Measurements from ENCODE around the gene TMEM108. TPM values are rescaled to one million over a fixed set of nuclear protein-coding genes. Genes with fewer than 3 reads are reported as not detected.

The TMEM108 gene
- total and polyA plus RNA-seq, 10 of the 15 experiments (the other 5 are each of a cell fraction or from before 2014, with no cell fraction given), result 0.02 to 0.58 (median 0.12) TPM; not detected in 5

- SMC1A ChIA-PET (ENCODE audit: uncharacterized antibody, unreplicated experiment), result interaction anchor here (1.1 kb wide), 1 partner anchor 253 kb away, joined by 3 read pairs; no protein-coding TSS in a partner anchor
- Histone ChIP-seq H3K9me3 (replicated peaks; ENCODE audit: control insufficient read depth, insufficient read depth, low read length) (no peaks in the 10 kb centered on the region), H3K4me3 (no peak overlapping the region), H3K4me2 (ENCODE audit: control insufficient read depth, insufficient read depth) (no peak overlapping the region), H3K9ac (ENCODE audit: control insufficient read depth, insufficient read depth, low read length) (no peak overlapping the region), H4K20me1 (ENCODE audit: control insufficient read depth, insufficient read depth) (no peaks in the 10 kb centered on the region), H3K4me1 (ENCODE audit: control insufficient read depth, insufficient read depth, low read length) (no peaks in the 10 kb centered on the region; the same call in 1 of the 2 replicates), H3K79me2 (ENCODE audit: control insufficient read depth, insufficient read depth, low read length) (no peaks in the 10 kb centered on the region), H3K27ac (ENCODE audit: control insufficient read depth, insufficient read depth) (no peak overlapping the region), H3K27me3 (replicated peaks in 1 of 2; ENCODE audit: control insufficient read depth in 2 of 2, insufficient read depth in 2 of 2, low read length in 1 of 2) (no peaks in the 10 kb centered on the region; a peak in 1 of 4 replicates), H3K36me3 (ENCODE audit: control insufficient read depth in 2 of 2, insufficient read depth in 2 of 2, low read length in 1 of 2) (no peaks in the 10 kb centered on the region), H2AFZ (ENCODE audit: control insufficient read depth, low read depth, low read length) (no peak overlapping the region)
- in situ Hi-C loops (cut with MboI), result no loop called here
- WGBS (ENCODE audit: insufficient coverage, insufficient replicate concordance, low lambda C conversion rate, missing lambda C conversion rate), result 48% methylated on average over 1 of the region's 1 CpG
- POLR2A ChIA-PET, result no interaction called here
- RAD21 ChIA-PET (ENCODE audit: unreplicated experiment), result no interaction called here
- ATAC-seq (no peak), DNase-seq (ENCODE audit: low read depth, low spot score) (no peak), FAIRE-seq (no peak)
- intact Hi-C loops (cut with micrococcal nuclease; ENCODE audit: unreplicated experiment), result loop anchor here (10.0 kb wide), 1 partner anchor 569 kb away; the partner anchor contains the start of gene NPHP3
- BruUV-seq (replicated peaks), result no TSS peak
- CTCF ChIA-PET, result no interaction called here
- no peak for TF ChIP-seq SMARCA5 (IDR thresholded peaks at IDR 0.05)
- no peak for TF ChIP-seq RUNX3 (IDR thresholded peaks at IDR 0.05; ENCODE audit: low read length)
- TF ChIP-seq RELA (IDR thresholded peaks at IDR 0.05; ENCODE audit: borderline replicate concordance, partially characterized antibody), result no peak
- TF ChIP-seq SMC3 (IDR thresholded peaks at IDR 0.05; ENCODE audit: borderline replicate concordance, low read length), result no peak
- TF ChIP-seq YY1 (IDR thresholded peaks at IDR 0.05; ENCODE audit: low read depth, low read length), result no peak
- no peak for TF ChIP-seq ZNF24 (IDR thresholded peaks at IDR 0.05)
- no peak for TF ChIP-seq CEBPZ (IDR thresholded peaks at IDR 0.05; ENCODE audit: low read depth, low read length)
- TF ChIP-seq PAX8 (IDR thresholded peaks at IDR 0.05), result no peak
- no peak for TF ChIP-seq ASH2L (IDR thresholded peaks at IDR 0.05; ENCODE audit: borderline replicate concordance, low read depth)
- no peak for TF ChIP-seq ZNF384 (IDR thresholded peaks at IDR 0.05; ENCODE audit: borderline replicate concordance, low read depth, low read length)
- TF ChIP-seq SMAD5 (IDR thresholded peaks at IDR 0.05; ENCODE audit: low read depth), result no peak
These were observed 256.1 kb downstream of the TMEM108 start for GRCh38 chr3:133294253-133294652.

Data from GM12878 (cell line).